GM18519 (cell line): ENCODE measurements around the gene FOXD2.
"Not testable (repeated sequence)": the region's sequence is repeated elsewhere in the genome, so short reads cannot be mapped to it uniquely, and the experiment has no call there.

Experiments
- ATAC-seq: cut with Tn5 transposase; IDR thresholded peaks from one replicate; pipeline ENCODE4 v1.9.1; 2021; ENCODE audit warnings: mild to moderate bottlenecking, moderate library complexity; ENCODE audit not compliant: unreplicated experiment, low FRiP score

FOXD2 gene

GRCh38 chr1:47439017-47439818 is 1.4 kb downstream of the FOXD2 start:
- no peak for ATAC-seq

DNA sequence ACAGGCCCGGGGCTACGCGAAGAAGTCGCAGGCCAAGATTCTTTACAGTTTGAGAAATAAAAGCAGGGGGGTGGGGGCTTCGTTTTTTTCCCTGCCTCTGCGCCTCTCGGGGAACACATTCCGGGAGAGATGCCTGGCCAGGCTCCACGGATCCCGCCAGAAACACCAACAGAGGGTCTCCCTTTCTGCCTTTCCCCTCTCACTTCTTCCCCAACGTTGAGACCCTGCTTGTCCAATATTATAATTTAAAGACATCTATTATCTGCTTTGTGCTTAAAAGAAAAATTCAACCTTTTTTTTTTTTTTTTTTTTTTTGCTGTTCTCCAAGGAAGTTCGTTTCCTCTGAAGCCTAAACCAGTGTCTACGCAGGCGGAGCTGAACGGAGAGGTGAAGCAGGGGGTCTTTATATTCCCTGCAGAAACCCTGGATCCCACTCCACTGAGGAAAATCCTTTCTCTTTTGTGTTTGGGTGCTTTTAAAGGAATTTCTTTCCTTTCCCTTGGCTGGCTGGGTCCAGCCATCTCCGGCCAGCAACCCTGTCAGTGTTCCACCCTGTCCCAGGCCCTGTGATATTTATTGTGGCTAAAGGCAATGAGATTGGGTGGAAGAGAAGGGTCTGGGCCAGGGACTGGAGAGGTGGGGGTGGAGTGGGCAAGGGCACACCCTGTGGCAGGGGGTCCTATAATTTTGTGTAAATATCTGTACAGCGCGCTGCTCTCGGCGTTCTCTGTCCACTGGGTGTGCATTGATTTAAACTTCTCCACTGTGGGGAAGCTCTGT is 2.2 kb downstream of the FOXD2 start:
- ATAC-seq = no peak

GRCh38 chr1:47440599-47441081 is 2.8 kb downstream of the FOXD2 start:
- no peak for ATAC-seq

GRCh38 chr1:47441450-47442106 is 3.7 kb downstream of the FOXD2 start:
- ATAC-seq = no peak

- ATAC-seq = no peak
Measured at GRCh38 chr1:47442202-47442601, 4.4 kb downstream of the FOXD2 start.

GRCh38 chr1:47442842-47443529 is 5.1 kb downstream of the FOXD2 start:
- ATAC-seq = no peak

GRCh38 chr1:47443530-47444296 is 5.9 kb downstream of the FOXD2 start:
- no peak for ATAC-seq

DNA sequence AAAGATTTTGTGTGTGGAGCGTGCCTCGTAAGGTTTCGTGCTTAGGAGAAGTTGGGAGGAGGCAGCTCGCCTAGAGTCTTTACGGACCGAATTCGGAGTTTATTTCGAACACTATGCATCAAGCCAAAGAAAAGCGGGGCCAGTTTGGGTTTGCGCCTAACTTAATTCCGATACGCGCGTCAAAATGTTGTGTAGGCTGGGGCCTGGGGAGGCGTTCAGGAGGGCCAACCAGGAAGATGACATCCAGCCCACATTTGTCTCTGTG is 6.4 kb downstream of the FOXD2 start:
- no peak for ATAC-seq

DNA sequence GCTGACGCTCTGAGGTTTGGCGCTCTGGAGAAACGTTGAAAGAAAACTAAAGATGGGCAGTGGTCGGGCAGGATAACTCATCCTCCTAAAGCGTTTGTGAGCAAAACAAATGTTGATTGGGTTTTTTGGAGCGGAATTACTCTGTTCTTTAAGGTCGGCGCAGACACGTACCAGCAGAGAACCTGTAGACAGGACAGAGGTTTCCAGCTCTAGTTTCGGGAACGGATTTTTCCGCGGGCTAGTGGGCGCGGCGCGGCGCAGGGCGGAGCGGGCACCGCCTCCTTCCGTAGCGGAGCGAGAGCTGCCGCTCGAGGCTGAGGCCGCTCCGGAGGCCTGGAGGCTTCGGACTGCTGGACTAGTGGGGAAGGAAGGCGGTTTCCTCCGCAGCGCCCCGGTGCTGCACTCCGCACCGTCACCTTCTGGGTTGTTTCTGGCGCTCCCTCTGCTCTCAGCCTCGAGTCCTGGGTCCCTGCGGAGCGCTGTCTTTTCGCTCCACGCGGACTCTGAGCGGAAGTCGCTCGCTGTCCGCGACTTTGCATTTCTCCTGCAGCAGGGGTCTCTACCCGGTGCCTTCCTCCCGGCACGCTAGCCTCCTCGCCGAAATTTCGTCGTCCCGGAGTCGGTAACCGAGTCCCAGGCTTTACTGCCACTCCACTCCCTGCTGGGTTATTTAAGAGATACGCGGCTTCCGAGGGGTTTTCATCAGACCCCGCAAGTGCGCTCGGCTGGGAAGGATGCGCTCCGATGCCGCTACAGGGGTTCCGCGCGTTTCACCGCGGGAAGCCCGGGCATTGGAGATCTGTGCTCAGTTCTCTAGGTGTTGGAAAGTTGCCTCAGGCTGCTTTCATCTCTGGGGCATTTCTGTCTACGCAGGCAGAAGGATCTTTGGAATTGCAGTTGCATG is 7.0 kb downstream of the FOXD2 start:
- ATAC-seq = no peak

- ATAC-seq = no peak
Measured at GRCh38 chr1:47445823-47446550, 8.1 kb downstream of the FOXD2 start.

DNA sequence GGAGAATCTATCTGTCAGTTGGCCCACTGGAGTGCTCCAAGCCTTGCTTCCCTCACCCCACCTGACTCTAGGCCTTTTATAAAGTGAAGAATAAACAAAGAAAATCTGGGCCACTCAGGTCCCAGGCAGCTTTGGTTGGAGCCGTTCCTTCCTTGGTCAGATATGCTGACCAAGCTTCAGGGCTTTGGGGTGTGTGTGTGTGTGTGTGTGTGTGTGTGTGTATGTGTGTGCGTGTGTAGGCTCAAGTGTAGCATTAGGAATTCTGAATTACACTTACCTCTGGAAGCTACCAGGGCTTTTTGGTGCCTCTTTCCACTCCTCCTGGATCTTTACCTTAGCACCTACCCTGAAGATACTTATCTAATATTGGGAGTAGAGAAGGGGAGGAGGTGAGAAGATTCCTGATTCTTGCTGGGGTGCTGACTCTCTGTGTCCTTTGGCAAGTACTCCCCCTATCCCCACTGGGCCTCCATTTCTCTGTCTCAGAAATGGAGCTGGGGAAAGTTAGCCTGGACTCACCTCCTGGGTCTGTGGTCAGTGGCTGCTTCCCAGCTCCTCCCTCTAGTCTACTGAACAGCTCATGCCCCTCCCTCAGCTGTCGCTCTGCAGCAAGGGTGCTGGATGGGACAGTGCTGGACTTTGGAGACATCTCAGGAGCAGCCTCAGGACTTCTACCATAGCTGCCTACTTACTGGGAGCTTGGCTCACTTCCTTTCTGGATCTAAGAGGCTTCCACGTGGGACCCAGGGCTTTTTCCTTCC is 10.8 kb downstream of the FOXD2 start:
- ATAC-seq = no peak

GRCh38 chr1:47449822-47450552 is 12.1 kb downstream of the FOXD2 start:
- no peak for ATAC-seq

DNA sequence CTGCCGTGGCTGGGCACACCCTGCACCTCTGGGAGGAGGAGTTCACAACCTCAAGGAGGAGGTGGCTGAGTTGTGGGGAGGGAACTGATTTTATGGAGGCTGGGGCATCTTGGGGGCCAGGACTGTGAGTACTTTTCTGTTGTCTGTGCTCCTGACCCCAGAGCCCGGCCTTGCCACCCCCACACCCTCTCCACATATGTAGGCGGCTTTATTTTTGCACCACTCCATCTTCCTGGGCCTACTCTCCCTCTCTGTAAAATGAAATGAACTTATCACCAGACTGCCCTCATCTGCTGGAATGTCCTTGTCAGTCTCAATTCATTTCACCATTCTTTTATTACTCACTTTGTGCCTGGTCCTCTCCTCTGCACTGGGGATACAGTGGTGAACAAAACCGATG is 12.8 kb downstream of the FOXD2 start:
- ATAC-seq = no peak

DNA sequence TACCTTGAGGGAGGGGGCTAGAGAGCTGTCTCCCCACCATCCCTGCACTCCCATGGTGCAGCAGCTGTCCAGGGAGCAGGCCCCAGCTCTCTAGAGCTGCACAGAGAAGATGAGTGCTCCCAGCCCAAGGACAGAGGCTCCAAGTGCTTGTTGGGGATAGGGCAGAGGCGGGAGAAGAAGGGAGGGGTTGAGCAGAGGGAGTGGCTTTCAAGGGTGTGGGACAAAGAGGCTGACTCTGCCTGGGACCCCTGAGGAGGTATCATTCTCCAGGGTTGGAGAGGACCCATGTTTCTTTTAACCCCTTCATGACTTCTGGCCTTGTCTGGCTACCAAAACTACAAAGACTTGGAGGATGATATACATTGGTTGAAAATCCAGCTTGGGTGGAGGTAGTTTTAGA is 14.6 kb downstream of the FOXD2 start:
- ATAC-seq = no peak

DNA sequence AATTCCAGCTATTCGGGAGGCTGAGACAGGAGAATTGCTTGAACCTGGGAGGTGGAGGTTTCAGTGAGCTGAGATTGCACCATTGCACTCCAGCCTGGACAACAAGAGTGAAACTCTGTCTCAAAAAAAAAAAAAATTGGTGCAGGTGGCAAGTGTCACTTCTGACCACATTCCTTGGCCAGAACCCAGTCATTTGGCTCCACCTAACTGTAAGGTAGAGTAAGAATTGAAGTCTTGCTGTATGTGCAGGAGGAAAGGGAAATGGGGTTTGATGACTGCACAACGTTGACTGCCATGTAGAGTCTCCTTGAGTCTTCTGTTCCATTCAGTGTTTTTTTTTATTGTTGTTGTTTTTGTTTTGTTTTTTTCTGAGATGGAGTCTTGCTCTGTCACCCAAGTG is 16.1 kb downstream of the FOXD2 start:
- ATAC-seq = not testable (repeated sequence)

DNA sequence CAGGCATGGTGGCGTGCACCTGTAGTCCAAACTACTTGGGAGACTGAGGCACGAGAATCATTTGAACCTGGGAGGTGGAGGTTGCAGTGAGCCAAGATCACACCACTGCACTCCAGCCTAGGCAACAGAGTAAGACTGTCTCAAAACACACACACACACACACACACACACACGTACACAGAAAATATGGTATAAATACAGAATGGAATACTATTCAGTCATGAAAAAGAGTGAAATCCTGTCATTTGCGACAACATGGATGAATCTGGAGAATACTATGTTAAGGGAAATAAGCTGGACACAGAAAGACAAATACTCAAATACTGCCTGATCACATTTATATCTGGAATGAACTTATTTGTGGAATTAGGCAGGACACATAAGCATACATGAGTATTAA is 18.4 kb downstream of the FOXD2 start:
- no peak for ATAC-seq

DNA sequence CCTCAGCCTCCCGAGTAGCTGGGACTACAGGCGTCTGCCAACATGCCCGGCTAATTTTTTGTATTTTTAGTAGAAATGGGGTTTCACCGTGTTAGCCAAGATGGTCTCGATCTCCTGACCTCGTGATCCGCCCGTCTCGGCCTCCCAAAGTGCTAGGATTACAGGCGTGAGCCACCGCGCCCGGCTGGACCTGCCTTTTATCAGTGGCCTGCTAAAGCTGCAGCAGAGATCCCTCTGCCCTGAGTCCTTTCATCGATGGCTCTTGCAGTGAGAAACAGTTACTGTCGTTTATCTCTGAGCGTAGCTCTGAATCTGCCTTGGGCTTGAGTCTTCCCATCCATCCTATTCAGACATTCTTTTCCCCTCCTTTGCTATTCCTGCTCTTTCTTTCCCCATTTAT is 19.7 kb downstream of the FOXD2 start:
- not testable (repeated sequence) for ATAC-seq
